ENCODE measurements around the gene NFIL3.

DNA sequence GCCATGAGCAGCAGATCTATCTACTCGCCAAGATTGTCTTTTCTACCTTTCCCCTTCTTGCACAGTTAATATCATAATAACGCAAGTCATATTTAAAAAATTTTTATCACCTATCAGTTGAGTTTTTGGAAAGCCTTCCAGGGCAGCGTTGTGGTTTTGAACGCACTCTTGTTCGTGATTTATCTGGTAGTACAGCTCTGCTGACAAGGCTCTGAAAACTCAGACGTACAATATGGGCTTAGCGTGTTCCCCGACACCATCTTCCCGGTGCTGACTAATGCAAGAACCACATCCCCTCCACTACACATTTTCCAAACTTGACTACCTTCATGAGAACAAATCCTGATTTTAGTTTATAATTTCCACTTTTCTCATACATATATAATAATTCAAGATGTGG, 1.6 kb upstream of the NFIL3 start:
- no peak for TF ChIP-seq CTCF (conservative IDR thresholded peaks at IDR 0.05; ENCODE audit: low read depth in 2 of 2)
- TF ChIP-seq, protein P1, sequence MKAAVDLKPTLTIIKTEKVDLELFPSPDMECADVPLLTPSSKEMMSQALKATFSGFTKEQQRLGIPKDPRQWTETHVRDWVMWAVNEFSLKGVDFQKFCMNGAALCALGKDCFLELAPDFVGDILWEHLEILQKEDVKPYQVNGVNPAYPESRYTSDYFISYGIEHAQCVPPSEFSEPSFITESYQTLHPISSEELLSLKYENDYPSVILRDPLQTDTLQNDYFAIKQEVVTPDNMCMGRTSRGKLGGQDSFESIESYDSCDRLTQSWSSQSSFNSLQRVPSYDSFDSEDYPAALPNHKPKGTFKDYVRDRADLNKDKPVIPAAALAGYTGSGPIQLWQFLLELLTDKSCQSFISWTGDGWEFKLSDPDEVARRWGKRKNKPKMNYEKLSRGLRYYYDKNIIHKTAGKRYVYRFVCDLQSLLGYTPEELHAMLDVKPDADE (IDR thresholded peaks at IDR 0.05) = no peak
- TF ChIP-seq EZH2 (IDR thresholded peaks at IDR 0.05; ENCODE audit: low read depth, unreplicated experiment) = no peak

Measured in GM23338 (cell line).